Right renal pelvis (tissue), 4 donors: ENCODE results near the gene TCP10L. TPM values are rescaled to one million over a fixed set of nuclear protein-coding genes. Genes with fewer than 3 reads are reported as not detected.
"Not testable (repeated sequence)": the region's sequence is repeated elsewhere in the genome, so short reads cannot be mapped to it uniquely, and the experiment has no call there.

Experiments used
- DNase-seq, 4 donors: peaks; one replicate each; pipeline ENCODE4 v3.0.0-alpha.2; 2013; ENCODE audit warnings: low read depth in 4 of 4, low spot score in 3 of 4, missing footprints in 1 of 4
- polyA plus RNA-seq, 4 donors: library from polyadenylated mRNA; unstranded; fragments of 120-200 nt; gene quantifications; one replicate each; pipeline ENCODE4 v1.2.1, GENCODE V29; 2013; ENCODE audit not compliant: insufficient read length in 4 of 4

The TCP10L gene
- polyA plus RNA-seq, 4 donors: 1.7 to 2.3 (median 2.1) TPM

GRCh38 chr21:32559006-32559610, 26.2 kb downstream of the TCP10L start:
- DNase-seq: no peak

GRCh38 chr21:32558106-32558505, 27.2 kb downstream of the TCP10L start:
- DNase-seq: no peak

- DNase-seq: no peak
Observed at GRCh38 chr21:32554832-32555638, 30.3 kb downstream of the TCP10L start.

GRCh38 chr21:32549886-32550285, 35.4 kb downstream of the TCP10L start:
- no peak for DNase-seq

GRCh38 chr21:32549440-32549839, 35.9 kb downstream of the TCP10L start:
- no peak for DNase-seq

- no peak for DNase-seq
Observed at GRCh38 chr21:32548978-32549377, 36.3 kb downstream of the TCP10L start.

GRCh38 chr21:32547018-32547417, 38.3 kb downstream of the TCP10L start:
- no peak for DNase-seq

GRCh38 chr21:32545948-32546441, 39.3 kb downstream of the TCP10L start:
- DNase-seq: no peak

GRCh38 chr21:32544697-32545096, 40.6 kb downstream of the TCP10L start:
- DNase-seq: no peak

GRCh38 chr21:32543975-32544374, 41.3 kb downstream of the TCP10L start:
- no peak for DNase-seq

GRCh38 chr21:32543056-32543455, 42.3 kb downstream of the TCP10L start:
- not testable (repeated sequence) for DNase-seq

GRCh38 chr21:32539378-32539777, 45.9 kb downstream of the TCP10L start:
- no peak for DNase-seq

- no peak for DNase-seq
Observed at GRCh38 chr21:32538147-32538792, 47.1 kb downstream of the TCP10L start.

GRCh38 chr21:32537569-32537881, 47.8 kb downstream of the TCP10L start:
- no peak for DNase-seq

- DNase-seq: no peak
Observed at GRCh38 chr21:32535612-32536011, 49.7 kb downstream of the TCP10L start.

- DNase-seq: no peak
Observed at GRCh38 chr21:32534113-32534512, 51.2 kb downstream of the TCP10L start.

- no peak for DNase-seq
Observed at GRCh38 chr21:32533611-32534010, 51.7 kb downstream of the TCP10L start.

- no peak for DNase-seq
Observed at GRCh38 chr21:32533053-32533452, 52.3 kb downstream of the TCP10L start.

- DNase-seq: no peak
Observed at GRCh38 chr21:32532636-32533035, 52.7 kb downstream of the TCP10L start.

GRCh38 chr21:32531561-32531960, 53.8 kb downstream of the TCP10L start:
- not testable (repeated sequence) for DNase-seq

- not testable (repeated sequence) for DNase-seq
Observed at GRCh38 chr21:32530809-32531208, 54.5 kb downstream of the TCP10L start.

- no peak for DNase-seq
Observed at GRCh38 chr21:32529679-32530078, 55.6 kb downstream of the TCP10L start.
